ENCODE results near the gene LY6G5B.
A peak's percentile ranks its signal among the peaks of the same experiment; 100 is the strongest.

DNA sequence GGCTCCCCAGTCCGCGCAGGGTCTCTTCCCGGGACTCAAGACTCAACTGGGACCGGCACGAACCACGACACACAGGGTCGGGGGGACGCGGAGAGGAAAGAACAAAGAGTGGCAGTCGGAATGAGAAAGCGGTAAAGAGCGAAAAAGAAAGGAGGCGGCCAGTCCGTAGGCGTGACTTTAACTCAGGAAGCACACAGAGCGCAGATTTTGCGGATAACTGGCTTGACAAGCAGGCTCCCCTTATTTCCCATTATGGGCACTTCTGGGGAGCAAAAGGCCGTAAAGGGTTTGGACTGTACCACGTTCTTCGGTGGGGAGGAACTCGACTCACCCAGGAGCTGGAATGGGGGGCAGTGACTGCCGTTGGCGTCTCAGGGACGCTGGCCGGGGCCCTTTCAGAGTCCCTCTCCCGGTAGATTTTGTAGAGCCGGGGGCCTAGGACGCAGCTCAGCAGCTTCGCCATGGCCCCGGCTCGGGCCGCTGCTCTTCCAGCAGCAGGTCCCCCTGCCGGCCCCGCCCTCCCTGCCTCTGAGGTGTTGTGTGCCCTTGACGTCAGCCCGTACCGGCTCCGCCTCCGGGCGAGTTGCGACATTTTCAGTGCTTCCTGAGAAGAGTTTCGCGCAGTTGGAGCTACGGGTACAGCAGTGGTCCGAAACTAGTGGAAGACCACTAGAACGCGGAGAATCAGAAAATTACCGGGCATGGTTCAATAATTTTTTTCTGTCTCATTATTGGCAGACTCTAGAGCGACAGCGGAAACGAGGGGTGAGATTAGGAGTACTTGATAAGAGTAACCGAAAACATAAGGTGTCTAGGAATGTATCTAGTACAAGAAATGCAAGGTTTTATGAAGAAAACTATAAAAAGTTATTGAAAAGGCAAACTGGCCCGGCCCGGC is 33.3 kb downstream of the LY6G5B start, which contains the start of gene ABHD16A:
- TF ChIP-seq, protein P1, sequence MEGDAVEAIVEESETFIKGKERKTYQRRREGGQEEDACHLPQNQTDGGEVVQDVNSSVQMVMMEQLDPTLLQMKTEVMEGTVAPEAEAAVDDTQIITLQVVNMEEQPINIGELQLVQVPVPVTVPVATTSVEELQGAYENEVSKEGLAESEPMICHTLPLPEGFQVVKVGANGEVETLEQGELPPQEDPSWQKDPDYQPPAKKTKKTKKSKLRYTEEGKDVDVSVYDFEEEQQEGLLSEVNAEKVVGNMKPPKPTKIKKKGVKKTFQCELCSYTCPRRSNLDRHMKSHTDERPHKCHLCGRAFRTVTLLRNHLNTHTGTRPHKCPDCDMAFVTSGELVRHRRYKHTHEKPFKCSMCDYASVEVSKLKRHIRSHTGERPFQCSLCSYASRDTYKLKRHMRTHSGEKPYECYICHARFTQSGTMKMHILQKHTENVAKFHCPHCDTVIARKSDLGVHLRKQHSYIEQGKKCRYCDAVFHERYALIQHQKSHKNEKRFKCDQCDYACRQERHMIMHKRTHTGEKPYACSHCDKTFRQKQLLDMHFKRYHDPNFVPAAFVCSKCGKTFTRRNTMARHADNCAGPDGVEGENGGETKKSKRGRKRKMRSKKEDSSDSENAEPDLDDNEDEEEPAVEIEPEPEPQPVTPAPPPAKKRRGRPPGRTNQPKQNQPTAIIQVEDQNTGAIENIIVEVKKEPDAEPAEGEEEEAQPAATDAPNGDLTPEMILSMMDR (conservative IDR thresholded peaks at IDR 0.05; ENCODE audit: low read depth, low read length): no peak
- TF ChIP-seq POLR2A (IDR thresholded peaks at IDR 0.05; ENCODE audit: low read depth, low read length): peak; percentile 91
- TF ChIP-seq MXI1 (IDR thresholded peaks at IDR 0.05; ENCODE audit: borderline replicate concordance, low read depth, low read length): peak; percentile 42; the same call in 1 of the 2 replicates
- no peak for TF ChIP-seq SMC3 (IDR thresholded peaks at IDR 0.05; ENCODE audit: low read depth, low read length)
- no peak for TF ChIP-seq NFE2L2 (IDR thresholded peaks at IDR 0.05; ENCODE audit: low read depth, low read length)
- TF ChIP-seq RFX5 (IDR thresholded peaks at IDR 0.05; ENCODE audit: low read depth, low read length): no peak
- TF ChIP-seq FOS (IDR thresholded peaks at IDR 0.05; ENCODE audit: low read depth, low read length): no peak
- TF ChIP-seq MAFK (IDR thresholded peaks at IDR 0.05; ENCODE audit: low read depth, low read length): no peak
- TF ChIP-seq CHD1 (IDR thresholded peaks at IDR 0.05; ENCODE audit: low read depth, low read length): no peak

All from IMR-90 (cell line).